Esophagus (tissue), 2 donors: ENCODE data around the gene PARN. TPM values are rescaled to one million over a fixed set of nuclear protein-coding genes. Genes with fewer than 3 reads are reported as not detected.

ENCODE experiments used
- H3K27ac ChIP-seq, 2 donors: one replicate each; pipeline ENCODE4 v1.5.1; 2013; ENCODE audit warnings: low read depth in 2 of 2, mild to moderate bottlenecking in 2 of 2, inconsistent platforms in 1 of 2, low read length in 1 of 2, moderate library complexity in 1 of 2
- H3K27me3 ChIP-seq, 2 donors: one replicate each; pipeline ENCODE4 v1.6.1; 2013; ENCODE audit warnings: low read length in 2 of 2, control low read depth in 1 of 2, mild to moderate bottlenecking in 1 of 2; ENCODE audit not compliant: insufficient read depth in 2 of 2, control insufficient read depth in 1 of 2
- H3K36me3 ChIP-seq, 2 donors: one replicate each; pipeline ENCODE4 v1.6.1; 2013; ENCODE audit warnings: low read length in 1 of 2; ENCODE audit not compliant: control insufficient read depth in 2 of 2, insufficient read depth in 2 of 2
- H3K4me1 ChIP-seq, 2 donors: one replicate each; pipeline ENCODE4 v1.6.1; 2013; ENCODE audit warnings: low read length in 1 of 2; ENCODE audit not compliant: control insufficient read depth in 2 of 2, insufficient read depth in 2 of 2
- H3K4me3 ChIP-seq, 2 donors: one replicate each; pipeline ENCODE4 v1.5.1; 2013; ENCODE audit warnings: low read length in 2 of 2, mild to moderate bottlenecking in 2 of 2, low read depth in 1 of 2, moderate library complexity in 1 of 2
- H3K9me3 ChIP-seq, 2 donors: one replicate each; pipeline ENCODE4 v1.6.1; 2013; ENCODE audit warnings: mild to moderate bottlenecking in 2 of 2, low read depth in 1 of 2, low read length in 1 of 2, moderate library complexity in 1 of 2; ENCODE audit not compliant: control insufficient read depth in 2 of 2, insufficient read depth in 1 of 2
- WGBS, 2 donors: extraction: QIAGEN DNeasy Blood & Tissue Kit; methylation state at CpG; one replicate each; pipeline ENCODE4 v1.1.7; 2013; 5-methylcytosine and 5-hydroxymethylcytosine counted together
- polyA plus RNA-seq, 2 donors: library from polyadenylated mRNA; stranded (reverse); fragments of 200-250 nt; gene quantifications; one replicate each; pipeline ENCODE4 v1.2.3, GENCODE V29; 2013
- donor health status: healthy with polysubstance abuse.
- donor health status: Bipolar disorder and iron deficiency.

PARN gene
- polyA plus RNA-seq, 2 donors, result 5.5 to 11.9 TPM

DNA sequence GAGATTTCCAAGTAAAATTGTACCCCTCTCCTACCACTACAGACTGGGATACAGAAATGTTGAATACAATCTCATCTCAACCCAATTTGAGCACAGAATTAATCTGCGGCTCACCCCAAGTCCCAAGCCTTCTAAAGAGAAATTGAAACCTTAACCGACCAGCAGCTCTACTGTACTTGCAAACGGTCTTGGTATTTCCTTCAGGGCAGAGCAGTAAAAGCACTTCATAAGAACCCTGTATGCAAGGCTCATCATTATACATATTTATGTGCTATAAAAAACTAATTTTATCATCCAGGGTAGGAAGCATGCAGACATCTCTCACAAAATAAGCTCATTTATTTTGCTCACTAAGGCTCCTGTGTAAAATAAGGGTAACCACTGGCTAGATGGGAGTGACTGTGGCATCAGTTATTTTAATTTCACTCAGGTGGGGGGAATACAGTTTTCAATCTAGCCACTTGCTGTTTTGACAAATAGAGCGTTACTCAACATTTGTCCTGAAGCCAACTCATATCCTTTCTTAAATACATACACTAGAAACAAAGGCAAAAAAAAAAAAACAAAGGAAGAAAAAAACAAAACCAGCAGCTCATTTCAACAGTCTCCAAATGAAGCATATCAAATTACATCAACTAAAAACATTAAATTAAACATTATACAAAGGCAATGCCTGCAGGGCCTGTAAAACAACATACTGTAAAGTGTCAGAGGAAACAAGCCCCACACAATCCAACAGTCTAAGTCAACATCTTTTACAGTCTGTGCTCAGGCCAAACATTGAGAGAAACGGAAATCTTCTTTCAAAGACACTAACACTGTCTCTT is 65.0 kb downstream of the PARN start:
- H3K27me3 ChIP-seq, result no peaks in the 10 kb centered on the region
- H3K27ac ChIP-seq, result no peak overlapping the region
- H3K4me3 ChIP-seq, result no peak overlapping the region
- WGBS, 2 donors, result 45 to 47% methylated on average over 5 of the region's 5 CpGs
- H3K9me3 ChIP-seq, result no peaks in the 10 kb centered on the region
- no peaks in the 10 kb centered on the region for H3K36me3 ChIP-seq
- H3K4me1 ChIP-seq, result peaks cover 2 to 5% of the 10 kb centered on the region in 2 donors

DNA sequence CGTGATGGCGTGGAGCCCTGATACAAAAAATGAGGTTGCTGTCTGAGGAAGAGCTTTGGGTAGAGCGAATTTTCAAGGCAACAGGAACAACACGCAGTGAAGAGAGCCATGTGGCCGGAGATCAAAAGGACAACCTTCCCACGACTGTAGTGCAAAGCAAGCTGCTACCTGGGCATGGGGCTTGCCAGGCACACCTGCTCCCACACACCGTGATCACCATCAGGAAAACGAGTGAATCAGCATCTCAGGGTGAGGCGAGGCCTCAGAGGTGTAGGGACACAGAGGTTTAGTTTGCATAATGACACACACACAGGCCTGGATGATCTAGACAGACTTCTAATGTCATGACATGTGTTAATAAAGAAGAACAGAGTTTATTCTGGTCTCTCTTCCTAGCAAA is 65.7 kb downstream of the PARN start:
- H3K27ac ChIP-seq, result peak overlapping the region in 1 of 2 donors; percentile 34
- H3K4me1 ChIP-seq, result peaks cover 2 to 5% of the 10 kb centered on the region in 2 donors

DNA sequence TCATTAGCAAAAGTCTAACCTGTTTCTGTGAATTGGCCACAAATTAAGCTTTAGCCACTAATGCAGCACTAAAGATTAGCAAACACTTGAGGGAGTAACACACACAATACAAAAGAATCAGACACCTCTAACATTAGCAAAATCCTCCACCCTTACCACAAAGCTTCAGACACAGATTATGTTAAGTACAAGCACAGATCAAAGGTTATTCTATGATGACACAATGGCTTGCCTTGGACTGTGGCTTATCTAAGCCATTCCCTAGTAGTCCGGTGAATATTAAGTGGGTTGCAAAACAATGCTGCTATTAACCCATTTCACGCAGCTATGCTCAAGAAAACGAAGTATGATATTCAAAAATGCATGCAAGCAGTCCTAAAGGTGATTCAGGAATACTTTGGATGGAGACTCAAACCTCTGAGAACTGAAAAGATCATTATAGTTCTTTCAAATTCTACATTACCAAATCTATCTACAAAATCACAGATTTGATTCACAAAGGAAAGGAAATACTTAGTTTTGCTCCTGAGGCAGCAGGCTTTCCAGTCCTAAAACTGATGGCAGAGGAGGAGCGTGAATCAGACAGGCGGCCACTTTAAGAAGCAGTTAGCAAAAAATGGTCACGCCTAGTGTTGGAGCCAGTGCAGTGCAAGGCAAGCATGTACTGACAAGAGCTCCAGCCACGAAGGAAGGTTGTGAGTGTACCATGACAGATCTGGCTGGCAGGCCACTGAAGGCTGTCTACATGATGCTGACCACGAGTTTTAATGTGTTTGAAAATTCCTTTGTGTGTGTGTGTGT is 67.2 kb downstream of the PARN start:
- 40 to 48% methylated on average over 8 of the region's 8 CpGs for WGBS, 2 donors
- Histone ChIP-seq H3K4me3 (no peak overlapping the region), H3K27me3 (no peaks in the 10 kb centered on the region), H3K4me1 (peaks cover 2 to 5% of the 10 kb centered on the region in 2 donors), H3K9me3 (no peaks in the 10 kb centered on the region), H3K36me3 (no peaks in the 10 kb centered on the region), H3K27ac (peak overlapping the region; percentile 9 to 47)

More for the DNA sequence above, 65.7 kb downstream of the PARN start:
- H3K9me3 ChIP-seq, result no peaks in the 10 kb centered on the region
- WGBS, 2 donors, result 46 to 59% methylated on average over 9 of the region's 9 CpGs
- no peak overlapping the region for H3K4me3 ChIP-seq
- no peaks in the 10 kb centered on the region for H3K36me3 ChIP-seq
- H3K27me3 ChIP-seq, result no peaks in the 10 kb centered on the region

DNA sequence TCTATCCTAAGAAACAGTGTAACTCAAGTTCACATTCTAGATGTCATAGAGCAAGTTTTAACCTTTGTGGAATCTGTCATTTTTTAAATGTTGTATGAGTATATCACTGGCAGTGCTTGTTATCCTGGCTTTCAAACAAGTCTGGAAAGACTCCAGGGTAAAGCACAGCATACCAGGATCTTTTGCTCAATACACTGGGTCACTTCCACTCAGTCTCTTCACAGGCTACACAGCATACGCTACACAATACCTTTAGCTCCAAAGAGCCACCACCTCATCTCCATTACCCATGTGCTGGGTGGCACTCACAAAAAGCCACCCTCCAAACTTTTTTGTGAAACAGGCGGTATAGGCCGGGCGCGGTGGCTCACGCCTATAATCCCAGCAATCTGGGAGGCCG is 69.5 kb downstream of the PARN start:
- WGBS, 2 donors, result 91 to 93% methylated on average over 7 of the region's 7 CpGs
- H3K27ac ChIP-seq, result no peak overlapping the region
- H3K4me1 ChIP-seq, result peaks cover 2 to 5% of the 10 kb centered on the region in 2 donors

DNA sequence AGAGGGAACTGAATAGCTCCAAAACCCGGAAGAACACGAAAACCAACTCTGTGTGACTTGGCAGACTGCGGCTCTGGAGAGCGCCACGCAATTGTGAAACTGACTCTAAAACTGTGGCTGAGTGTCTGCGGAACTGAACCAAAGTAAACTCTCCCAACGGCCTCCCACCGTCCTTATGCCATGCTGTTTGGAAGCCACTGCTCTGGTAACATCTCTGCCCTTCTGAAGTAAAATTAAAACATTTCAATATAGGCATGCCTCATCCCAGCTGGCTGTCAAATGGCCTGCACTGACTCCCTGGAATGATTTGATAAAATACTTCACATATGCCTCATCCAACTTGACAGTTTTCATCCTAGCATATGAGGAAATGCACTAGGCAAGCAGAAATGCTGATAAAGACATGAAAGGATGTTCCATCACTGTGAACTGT is 70.2 kb downstream of the PARN start:
- Histone ChIP-seq H3K27me3 (no peaks in the 10 kb centered on the region), H3K27ac (peak overlapping the region in 1 of 2 donors; percentile 4), H3K36me3 (no peaks in the 10 kb centered on the region), H3K9me3 (no peaks in the 10 kb centered on the region), H3K4me3 (no peak overlapping the region), H3K4me1 (peaks cover 2 to 5% of the 10 kb centered on the region in 2 donors)
- 76 to 79% methylated on average over 8 of the region's 8 CpGs for WGBS, 2 donors

More for the DNA sequence above, 69.5 kb downstream of the PARN start:
- no peaks in the 10 kb centered on the region for H3K9me3 ChIP-seq
- H3K36me3 ChIP-seq, result no peaks in the 10 kb centered on the region
- no peaks in the 10 kb centered on the region for H3K27me3 ChIP-seq
- H3K4me3 ChIP-seq, result no peak overlapping the region

DNA sequence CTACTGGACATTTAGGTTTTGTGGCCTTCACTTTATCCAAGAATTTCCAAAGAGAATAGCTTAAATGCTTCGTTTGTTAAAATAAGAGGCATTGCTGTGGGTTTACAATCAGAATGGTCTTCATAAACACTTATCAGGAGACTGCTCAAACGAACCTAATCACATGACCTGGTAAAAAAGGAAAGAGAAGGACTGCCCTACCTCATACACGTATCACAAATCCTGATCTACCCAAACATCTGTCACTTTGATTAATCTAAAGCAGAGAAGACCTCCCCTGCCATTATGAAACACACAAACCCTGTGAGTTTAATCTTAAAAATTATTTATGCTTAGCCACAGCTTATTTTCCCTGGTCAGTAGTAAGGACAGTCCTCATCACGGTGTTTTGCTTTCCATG is 76.6 kb downstream of the PARN start:
- Histone ChIP-seq H3K27me3 (no peaks in the 10 kb centered on the region), H3K4me3 (no peak overlapping the region), H3K36me3 (peaks cover 2% of the 10 kb centered on the region in 2 donors), H3K27ac (no peak overlapping the region), H3K4me1 (no peaks in the 10 kb centered on the region), H3K9me3 (no peaks in the 10 kb centered on the region)
- WGBS, 2 donors, result 63 to 64% methylated on average over 4 of the region's 4 CpGs

DNA sequence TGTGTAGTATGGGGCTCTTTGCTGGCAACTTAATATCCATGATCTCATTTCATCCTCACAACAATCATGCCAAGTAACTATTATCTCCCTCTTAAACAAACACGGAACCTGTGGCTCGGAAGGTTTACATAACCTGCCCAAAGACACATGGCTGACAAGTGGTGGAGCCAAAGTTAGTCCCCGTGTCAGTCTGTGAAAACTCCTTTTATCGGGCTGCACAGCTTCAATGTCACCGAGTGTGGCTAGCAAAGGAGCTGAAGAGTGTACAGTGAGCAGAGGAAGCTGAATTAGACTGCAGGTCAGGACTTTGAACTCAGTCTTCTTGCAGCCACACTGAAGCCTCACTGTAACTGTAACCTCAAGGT is 80.3 kb downstream of the PARN start:
- peaks cover 2 to 5% of the 10 kb centered on the region in 2 donors for H3K36me3 ChIP-seq
- H3K27ac ChIP-seq, result no peak overlapping the region
- WGBS, 2 donors, result 54 to 67% methylated on average over 5 of the region's 5 CpGs

DNA sequence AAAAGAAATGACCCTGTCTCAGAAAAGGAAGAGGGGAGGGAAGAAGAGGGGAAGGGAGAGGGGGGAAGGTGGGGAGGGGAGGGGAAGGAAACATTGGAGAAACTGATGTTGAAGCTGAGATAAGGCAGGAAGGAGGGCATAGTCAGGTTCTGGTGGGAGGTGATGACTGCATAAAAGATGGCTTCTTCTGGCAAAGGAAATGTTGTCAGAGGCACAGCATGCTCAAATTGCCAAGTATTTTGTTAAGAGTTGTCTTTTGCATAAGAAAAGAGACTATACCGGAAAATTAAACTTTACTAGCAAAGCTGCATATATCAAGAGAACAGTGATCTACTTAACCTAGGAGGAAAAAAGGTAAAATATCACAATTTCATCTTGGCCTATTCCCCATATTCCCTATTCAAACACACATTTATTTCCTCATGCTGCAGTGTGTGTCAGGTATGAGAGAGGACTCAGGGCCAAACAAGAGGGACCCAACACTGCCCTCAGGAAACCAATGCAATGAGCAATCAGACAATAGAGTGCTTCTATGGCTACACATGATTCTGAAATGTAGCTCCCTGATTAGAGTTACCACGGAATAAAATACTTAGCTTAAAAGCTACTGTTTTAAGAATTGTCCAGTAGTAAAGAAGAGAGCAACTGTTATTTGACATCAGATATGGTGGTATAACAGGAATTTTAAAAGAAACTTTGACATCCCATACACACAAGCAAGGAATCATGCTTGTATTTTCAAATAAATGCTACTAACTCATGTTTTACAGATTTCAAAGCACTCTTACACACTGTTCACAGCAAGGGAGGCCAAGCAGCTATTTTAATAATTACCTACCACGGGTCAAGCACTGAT is 80.9 kb downstream of the PARN start:
- no peaks in the 10 kb centered on the region for H3K9me3 ChIP-seq
- no peak overlapping the region for H3K4me3 ChIP-seq
- no peaks in the 10 kb centered on the region for H3K4me1 ChIP-seq
- H3K27ac ChIP-seq, result no peak overlapping the region
- no peaks in the 10 kb centered on the region for H3K27me3 ChIP-seq
- H3K36me3 ChIP-seq, result peaks cover 2 to 5% of the 10 kb centered on the region in 2 donors
- WGBS, 2 donors, result 64 to 84% methylated on average over 3 of the region's 3 CpGs

More for the DNA sequence above, 80.3 kb downstream of the PARN start:
- H3K27me3 ChIP-seq, result no peaks in the 10 kb centered on the region
- no peaks in the 10 kb centered on the region for H3K9me3 ChIP-seq
- H3K4me1 ChIP-seq, result no peaks in the 10 kb centered on the region
- no peak overlapping the region for H3K4me3 ChIP-seq

DNA sequence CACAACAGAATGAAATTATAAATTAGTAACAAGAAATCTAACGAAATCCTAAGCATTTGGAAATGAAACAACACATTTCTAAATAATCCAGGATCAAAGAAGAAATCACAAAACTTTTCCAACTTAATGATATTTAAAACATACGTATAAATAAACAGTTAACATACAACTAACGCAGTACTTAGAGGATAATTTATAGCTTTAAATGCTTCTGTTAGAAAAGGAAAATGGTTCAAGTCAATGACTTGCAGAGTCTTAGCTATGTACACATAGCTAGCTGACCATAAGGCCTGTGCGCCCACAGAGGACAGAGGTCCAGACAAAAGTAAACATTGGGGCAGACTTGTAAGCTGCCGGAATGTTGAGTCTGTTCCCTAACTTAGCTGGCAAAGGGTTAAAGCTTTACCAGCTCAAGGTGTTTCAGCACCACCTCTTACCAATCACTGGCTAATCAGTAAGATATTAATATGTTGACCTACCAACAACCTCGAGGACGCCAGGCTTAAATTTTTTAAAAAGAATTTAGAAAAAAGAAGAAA is 84.6 kb downstream of the PARN start:
- 82 to 85% methylated on average over 7 of the region's 7 CpGs for WGBS, 2 donors
- H3K9me3 ChIP-seq, result peaks cover 0 to 3% of the 10 kb centered on the region in 2 donors
- H3K4me1 ChIP-seq, result no peaks in the 10 kb centered on the region
- H3K36me3 ChIP-seq, result peaks cover 0 to 3% of the 10 kb centered on the region in 2 donors
- H3K4me3 ChIP-seq, result no peak overlapping the region
- no peak overlapping the region for H3K27ac ChIP-seq
- no peaks in the 10 kb centered on the region for H3K27me3 ChIP-seq
